Smooth muscle cell (in vitro differentiated cells): ENCODE data around the gene CENPS. TPM values are rescaled to one million over a fixed set of nuclear protein-coding genes. Genes with fewer than 3 reads are reported as not detected.

ENCODE experiments used
- DNase-seq: peaks from one replicate; lab custom pipeline; 2025; ENCODE audit not compliant: unreplicated experiment; lab: John Stamatoyannopoulos, UW
- H2AFZ ChIP-seq: fragments of 200-600 bp; sonication (generic); 2 replicates; pipeline ENCODE4 v1.6.0; 2016; ENCODE audit warnings: antibody characterized with exemption, low read depth, mild to moderate bottlenecking
- H3F3A ChIP-seq: fragments of 200-600 bp; sonication (generic); 2 replicates; pipeline ENCODE4 v1.6.0; 2017; ENCODE audit warnings: antibody characterized with exemption, low read depth
- H3K27ac ChIP-seq: fragments of 200-600 bp; sonication (generic); 2 replicates; pipeline ENCODE4 v1.5.1; 2016; ENCODE audit warnings: low read depth, mild to moderate bottlenecking
- H3K27me3 ChIP-seq: fragments of 200-600 bp; sonication (generic); 2 replicates; pipeline ENCODE4 v1.6.1; 2016; ENCODE audit warnings: low read depth, mild to moderate bottlenecking
- H3K36me3 ChIP-seq: fragments of 200-600 bp; sonication (generic); 2 replicates; pipeline ENCODE4 v1.5.1; 2016; ENCODE audit warnings: low read depth
- H3K4me1 ChIP-seq: fragments of 200-600 bp; sonication (generic); 2 replicates; pipeline ENCODE4 v1.5.1; 2016; ENCODE audit warnings: low read depth
- H3K4me2 ChIP-seq: fragments of 200-600 bp; sonication (generic); 2 replicates; pipeline ENCODE4 v1.6.0; 2016; ENCODE audit warnings: mild to moderate bottlenecking
- H3K4me3 ChIP-seq: fragments of 200-600 bp; sonication (generic); 2 replicates; pipeline ENCODE4 v1.5.1; 2016; ENCODE audit warnings: mild to moderate bottlenecking
- H3K79me2 ChIP-seq: fragments of 200-600 bp; sonication (generic); 2 replicates; pipeline ENCODE4 v1.6.0; 2016; ENCODE audit warnings: low read depth, mild to moderate bottlenecking
- H3K9ac ChIP-seq: fragments of 200-600 bp; sonication (generic); 2 replicates; pipeline ENCODE4 v1.6.0; 2016; ENCODE audit warnings: low read depth
- H3K9me3 ChIP-seq: fragments of 200-600 bp; sonication (generic); replicated peaks from 2 replicates; pipeline ENCODE4 v1.5.1; 2016; ENCODE audit warnings: low read depth
- H4K20me1 ChIP-seq: fragments of 200-600 bp; sonication (generic); 2 replicates; pipeline ENCODE4 v1.6.0; 2016; ENCODE audit warnings: low read depth
- CTCF ChIP-seq: fragments of 200-600 bp; sonication (generic); IDR thresholded peaks from 2 replicates; pipeline ENCODE4 v1.5.1; 2017; ENCODE audit warnings: borderline replicate concordance, mild to moderate bottlenecking, antibody characterized with exemption; ENCODE audit not compliant: insufficient read depth, poor library complexity, severe bottlenecking
- WGBS: methylation state at CpG from one replicate; pipeline ENCODE4 v1.1.7; 2016; ENCODE audit warnings: low lambda C conversion rate; 5-methylcytosine and 5-hydroxymethylcytosine counted together
- polyA plus RNA-seq: library from polyadenylated mRNA; unstranded; fragments of >200 nt; fragmentation: Nextera tagmentation; extraction: Ambion mirVana; gene quantifications from 2 replicates; pipeline ENCODE4 v1.2.1, GENCODE V29; 2016
- total RNA-seq: library from RNA; depleted of rRNA; stranded (reverse); fragments of >200 nt; gene quantifications from 2 replicates; pipeline ENCODE4 v1.2.3, GENCODE V29; 2014

Gene CENPS
- total and polyA plus RNA-seq, 2 experiments from 2014 or later, result 7.6 to 16.3 TPM

GRCh38 chr1:10474613-10475507, 44.6 kb downstream of the CENPS start, which contains the start of gene PEX14:
PEX14 (plus strand) TSS chr1:10474950; CDS start chr1:10474967, 17 bp downstream.
- H4K20me1 ChIP-seq, result peaks cover 12% of the 10 kb centered on the region
- peaks cover 41% of the 10 kb centered on the region for H3K79me2 ChIP-seq
- H3K9ac ChIP-seq, result peak within 1 kb of the TSS; percentile 79
- peak; percentile 46 for DNase-seq
- H3K27ac ChIP-seq, result no peak within 1 kb of the TSS
- H3K9me3 ChIP-seq, result no peaks in the 10 kb centered on the region
- H3K4me2 ChIP-seq, result peak within 1 kb of the TSS; percentile 90
- no peak for TF ChIP-seq CTCF
- H3K4me1 ChIP-seq, result peaks cover 15% of the 10 kb centered on the region
- no peaks in the 10 kb centered on the region for H3K36me3 ChIP-seq
- no peaks in the 10 kb centered on the region for H3K27me3 ChIP-seq
- peak within 1 kb of the TSS; percentile 71 for H3K4me3 ChIP-seq
- WGBS, result 14% methylated on average over 43 of the region's 50 CpGs
- peak within 1 kb of the TSS; percentile 92 for H2AFZ ChIP-seq
- H3F3A ChIP-seq, result no peaks in the 10 kb centered on the region

GRCh38 chr1:10475510-10475909, 45.3 kb downstream of the CENPS start:
- Histone ChIP-seq H3K4me1 (peaks cover 15% of the 10 kb centered on the region), H3K4me2 (peak overlapping the region; percentile 90), H2AFZ (peak overlapping the region; percentile 92), H3K9me3 (no peaks in the 10 kb centered on the region), H3K9ac (peak overlapping the region; percentile 79), H3K4me3 (peak overlapping the region; percentile 71), H3K79me2 (peaks cover 45% of the 10 kb centered on the region), H3K36me3 (no peaks in the 10 kb centered on the region), H3K27me3 (no peaks in the 10 kb centered on the region), H4K20me1 (peaks cover 18% of the 10 kb centered on the region), H3K27ac (no peak overlapping the region), H3F3A (no peaks in the 10 kb centered on the region)
- no peak for DNase-seq
- WGBS, result 2% methylated on average over 13 of the region's 13 CpGs
- no peak for TF ChIP-seq CTCF

GRCh38 chr1:10479296-10479695, 49.1 kb downstream of the CENPS start:
- Histone ChIP-seq H3K27ac (no peak overlapping the region), H4K20me1 (peaks cover 47% of the 10 kb centered on the region), H3K27me3 (no peaks in the 10 kb centered on the region), H3K4me2 (no peak overlapping the region), H3K4me1 (peaks cover 6% of the 10 kb centered on the region), H3K79me2 (peaks cover 76% of the 10 kb centered on the region), H3F3A (no peaks in the 10 kb centered on the region), H3K9me3 (no peaks in the 10 kb centered on the region), H2AFZ (no peak overlapping the region), H3K4me3 (no peak overlapping the region), H3K36me3 (no peaks in the 10 kb centered on the region), H3K9ac (no peak overlapping the region)
- no peak for TF ChIP-seq CTCF
- 82% methylated on average over 8 of the region's 8 CpGs for WGBS
- no peak for DNase-seq
